ENCODE measurements around the gene CD53.
"Not testable (repeated sequence)": the region's sequence is repeated elsewhere in the genome, so short reads cannot be mapped to it uniquely, and the experiment has no call there.

Gene CD53

DNA sequence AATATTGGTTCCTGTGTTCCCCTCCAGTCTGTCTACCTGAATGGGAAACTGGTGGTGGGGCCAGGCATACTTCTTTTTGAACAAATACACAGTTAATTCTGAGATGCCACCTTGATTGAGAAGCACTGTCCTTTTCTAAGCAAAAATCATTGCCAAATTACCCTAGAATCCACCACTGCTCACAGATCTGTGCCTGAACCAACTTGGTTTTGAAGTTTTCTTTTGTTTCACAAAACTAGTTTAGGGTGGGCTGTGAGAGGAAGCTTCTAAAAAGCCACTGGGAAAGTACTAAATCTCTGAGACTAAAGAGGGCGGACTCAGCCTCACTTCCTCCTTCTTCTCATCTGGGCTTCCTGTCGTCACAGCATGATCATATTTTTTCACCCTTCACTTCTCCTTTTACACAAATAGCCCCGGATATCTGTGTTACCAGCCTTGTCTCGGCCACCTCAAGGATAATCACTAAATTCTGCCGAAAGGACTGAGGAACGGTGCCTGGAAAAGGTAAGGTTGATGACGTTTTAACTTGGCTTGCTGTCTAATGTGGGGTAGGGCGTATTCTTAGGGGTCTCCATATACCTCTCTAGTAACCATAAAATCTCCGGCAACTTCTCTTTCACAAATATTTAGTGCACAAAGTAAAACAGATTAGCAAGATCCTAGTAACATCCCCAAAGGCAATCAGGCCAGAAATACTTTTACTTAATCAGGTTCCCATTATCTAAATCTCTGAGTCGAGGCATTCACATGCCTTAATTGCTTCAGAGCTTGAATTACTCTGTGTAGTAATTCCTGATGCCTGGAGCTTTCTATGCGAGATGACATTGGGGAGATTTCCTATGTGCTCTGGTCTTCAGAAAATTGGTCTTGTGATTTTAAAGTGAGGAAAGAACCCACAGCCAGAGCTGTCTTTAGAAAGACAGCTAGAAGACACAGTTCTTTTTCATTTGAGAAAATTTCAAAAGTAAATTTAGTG is at the start of gene CD53:
Gene CD53 (plus strand): TSS at position 404 of the 976 bp plus-strand sequence. CDS start 18,261 bp downstream, outside the sequence.
- peak; percentile 64 for DNase-seq

- no peak for DNase-seq
Measured at GRCh38 chr1:110824192-110824591, 48.8 kb upstream of the CD53 start.

- DNase-seq = peak; percentile 47
Measured at GRCh38 chr1:110829955-110830553, 42.9 kb upstream of the CD53 start.

DNA sequence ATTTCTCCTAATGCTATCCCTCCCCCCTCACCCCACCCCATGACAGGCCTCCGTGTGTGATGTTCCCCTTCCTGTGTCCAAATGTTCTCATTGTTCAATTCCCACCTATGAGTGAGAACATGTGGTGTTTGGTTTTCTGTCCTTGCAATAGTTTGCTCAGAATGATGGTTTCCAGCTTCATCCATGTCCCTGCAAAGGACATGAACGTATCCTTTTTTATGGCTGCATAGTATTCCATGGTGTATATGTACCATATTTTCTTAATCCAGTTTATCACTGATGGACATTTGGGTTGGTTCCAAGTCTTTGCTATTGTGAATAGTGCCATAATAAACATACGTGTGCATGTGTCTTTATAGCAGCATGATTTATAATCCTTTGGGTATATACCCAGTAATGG is 39.2 kb upstream of the CD53 start:
- DNase-seq = not testable (repeated sequence)

GRCh38 chr1:110846861-110847260 is 26.1 kb upstream of the CD53 start:
- no peak for DNase-seq

- DNase-seq = no peak
Measured at GRCh38 chr1:110850145-110850544, 22.8 kb upstream of the CD53 start.

GRCh38 chr1:110850627-110851026 is 22.3 kb upstream of the CD53 start:
- no peak for DNase-seq

DNA sequence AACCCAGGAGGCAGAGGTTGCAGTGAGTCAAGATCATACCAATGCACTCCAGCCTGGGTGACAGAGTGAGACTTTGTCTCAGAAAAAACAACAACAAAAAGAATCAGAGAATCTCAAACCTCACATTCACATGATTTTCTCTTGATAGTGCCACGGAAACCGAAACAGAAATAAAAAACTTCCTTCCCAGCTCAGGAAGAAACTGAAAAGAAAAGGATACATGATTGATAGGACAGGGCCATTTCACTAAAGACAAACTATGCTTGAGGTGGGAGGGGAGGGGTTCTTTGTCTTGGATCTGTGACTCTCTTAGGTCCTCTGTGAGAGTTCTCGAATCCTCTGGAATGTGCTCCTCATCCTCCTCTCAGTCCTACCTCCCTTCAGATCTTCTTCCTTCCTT is 19.8 kb upstream of the CD53 start:
- no peak for DNase-seq

DNA sequence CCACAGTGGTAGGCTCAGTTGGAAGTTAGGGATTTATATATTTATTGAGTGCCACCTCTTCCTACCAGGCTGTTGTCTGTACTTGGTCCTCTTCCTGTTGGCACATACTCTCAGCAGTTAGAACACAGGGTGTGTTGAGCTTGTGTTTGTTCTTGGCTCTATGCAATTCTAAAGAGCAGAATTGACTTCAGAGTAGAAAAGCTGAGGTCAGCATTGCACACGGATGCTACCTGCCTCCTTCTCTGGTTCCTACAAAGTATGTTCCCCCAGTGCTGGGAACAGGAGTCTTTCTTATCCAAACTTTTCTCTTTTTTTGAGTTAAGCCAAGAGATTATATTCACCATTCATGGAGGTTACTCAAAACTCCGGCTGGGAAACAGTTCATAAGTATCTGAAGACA is 16.5 kb upstream of the CD53 start:
- no peak for DNase-seq

DNA sequence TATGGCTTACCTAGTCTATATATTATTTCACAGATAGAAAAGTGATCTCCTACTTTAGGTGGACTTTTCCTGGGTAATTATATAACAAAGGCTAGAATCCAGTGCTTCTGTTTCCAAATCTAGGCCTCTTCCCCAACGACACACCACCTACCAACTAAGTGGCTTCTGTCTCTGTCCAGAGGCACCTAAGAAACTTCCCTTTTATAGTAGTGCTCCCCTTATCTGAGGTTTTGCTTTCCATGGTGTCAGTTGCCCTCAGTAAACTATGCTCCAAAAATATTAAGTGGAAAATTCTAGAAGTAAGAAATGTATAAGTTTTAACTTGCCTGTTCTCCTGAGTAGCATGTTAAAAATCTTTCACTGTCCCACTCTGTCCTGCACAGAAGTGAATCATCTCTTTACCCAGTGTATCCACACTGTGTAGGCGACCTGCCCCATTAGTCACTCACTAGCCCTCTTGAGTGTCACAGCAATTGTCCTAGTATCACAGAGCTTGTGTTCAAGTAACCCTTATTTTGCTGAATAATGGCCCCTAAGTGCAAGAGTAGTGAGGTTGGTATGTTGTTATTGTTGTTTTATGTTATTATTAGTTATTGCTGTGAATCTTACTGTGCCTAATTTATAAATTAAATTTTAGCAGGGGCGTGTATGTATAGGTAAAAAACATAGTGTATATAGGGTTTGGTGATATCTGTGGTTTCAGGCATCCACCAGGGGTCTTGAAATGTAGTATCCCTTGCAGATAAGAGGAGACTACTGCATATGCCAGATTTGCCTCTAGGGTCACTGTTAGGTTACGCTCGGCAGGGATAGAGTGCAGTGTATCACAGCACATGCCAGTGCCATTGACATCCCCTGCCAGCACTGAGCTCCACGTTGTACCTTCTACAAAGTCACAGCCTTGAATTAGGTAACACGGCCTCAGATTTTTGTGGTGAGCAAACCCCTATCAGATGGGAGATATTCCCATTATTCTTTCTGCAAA is 14.7 kb upstream of the CD53 start:
- DNase-seq = no peak

DNA sequence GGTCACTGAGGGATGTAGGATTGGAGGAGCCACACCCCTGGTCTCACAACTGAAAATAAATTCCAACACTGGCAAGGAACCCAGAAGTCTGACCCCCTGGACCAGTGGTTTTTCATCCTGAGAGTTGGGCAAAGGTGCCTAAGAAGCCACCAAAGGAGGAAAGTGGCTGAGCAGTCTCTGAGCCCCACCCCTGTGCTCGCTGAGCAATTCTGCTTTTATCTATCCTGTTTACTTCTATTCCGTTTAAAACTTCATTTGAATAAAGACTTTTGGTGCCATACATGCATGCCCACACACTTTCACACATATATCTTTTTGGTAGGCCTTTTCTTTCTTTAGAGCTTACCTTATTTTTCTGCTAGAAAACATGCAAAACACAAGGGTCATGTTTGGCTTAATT is 13.9 kb upstream of the CD53 start:
- peak; percentile 4 for DNase-seq

DNA sequence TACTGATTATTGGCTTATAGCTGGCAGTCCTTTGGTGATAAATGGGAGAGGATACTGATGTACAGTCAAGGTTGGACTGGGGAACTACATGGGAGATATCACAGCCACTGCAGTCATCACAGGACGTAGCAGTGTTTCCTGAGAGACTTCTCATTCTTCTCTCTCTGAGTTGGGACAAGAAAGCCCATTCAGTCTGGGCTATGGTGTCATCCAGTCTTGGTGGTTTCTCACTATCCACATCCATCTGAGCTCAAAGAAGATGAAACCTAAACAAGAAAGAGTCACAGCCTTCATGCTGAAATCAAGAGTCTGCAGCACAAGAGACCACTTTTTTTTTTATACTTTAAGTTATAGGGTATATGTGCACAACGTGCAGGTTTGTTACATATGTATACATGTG is 12.8 kb upstream of the CD53 start:
- no peak for DNase-seq

- DNase-seq = not testable (repeated sequence)
Measured at GRCh38 chr1:110860620-110861019, 12.3 kb upstream of the CD53 start.

GRCh38 chr1:110861942-110862341 is 11.0 kb upstream of the CD53 start:
- not testable (repeated sequence) for DNase-seq

DNA sequence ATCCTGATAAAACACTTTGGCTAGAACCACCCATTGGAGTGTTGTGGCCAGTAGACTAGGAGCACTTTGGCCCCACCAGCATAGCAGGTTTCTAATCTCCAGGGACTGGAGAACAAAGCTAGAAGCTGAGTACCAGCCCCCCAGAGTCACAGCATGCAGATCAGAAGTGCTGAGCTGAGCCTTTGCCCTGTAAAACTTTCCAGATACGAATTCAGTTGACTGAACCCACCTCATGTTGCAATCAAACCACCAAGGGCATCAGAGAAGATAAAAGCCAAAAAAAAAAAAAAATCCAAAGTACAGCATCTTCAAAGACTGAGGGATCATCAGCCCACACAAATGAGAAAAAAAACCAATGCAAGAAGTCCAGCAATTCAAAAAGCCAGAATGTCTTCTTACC is 8.7 kb upstream of the CD53 start:
- no peak for DNase-seq

- DNase-seq = no peak
Measured at GRCh38 chr1:110870721-110871388, 2.1 kb upstream of the CD53 start.

DNA sequence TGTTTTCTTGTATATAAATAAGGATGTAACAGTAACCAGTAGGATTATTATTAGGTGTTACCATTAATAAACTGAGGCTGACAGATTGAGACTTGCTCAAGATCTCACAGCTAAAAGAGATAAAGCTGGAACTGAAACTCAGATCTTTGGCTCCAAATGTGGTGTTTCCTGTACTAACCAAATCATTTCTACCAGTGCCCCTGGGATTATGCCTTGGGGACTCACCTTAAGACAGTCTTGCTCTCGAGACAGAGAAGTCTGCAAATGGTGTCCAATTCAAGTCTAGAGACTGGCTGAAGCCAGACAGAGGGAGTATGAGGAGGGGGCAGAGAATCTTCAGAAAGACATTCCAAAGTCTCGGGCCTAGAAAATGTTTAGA is 593 bp upstream of the CD53 start:
- no peak for DNase-seq

GRCh38 chr1:110873856-110874255 is 908 bp downstream of the CD53 start:
- no peak for DNase-seq

DNA sequence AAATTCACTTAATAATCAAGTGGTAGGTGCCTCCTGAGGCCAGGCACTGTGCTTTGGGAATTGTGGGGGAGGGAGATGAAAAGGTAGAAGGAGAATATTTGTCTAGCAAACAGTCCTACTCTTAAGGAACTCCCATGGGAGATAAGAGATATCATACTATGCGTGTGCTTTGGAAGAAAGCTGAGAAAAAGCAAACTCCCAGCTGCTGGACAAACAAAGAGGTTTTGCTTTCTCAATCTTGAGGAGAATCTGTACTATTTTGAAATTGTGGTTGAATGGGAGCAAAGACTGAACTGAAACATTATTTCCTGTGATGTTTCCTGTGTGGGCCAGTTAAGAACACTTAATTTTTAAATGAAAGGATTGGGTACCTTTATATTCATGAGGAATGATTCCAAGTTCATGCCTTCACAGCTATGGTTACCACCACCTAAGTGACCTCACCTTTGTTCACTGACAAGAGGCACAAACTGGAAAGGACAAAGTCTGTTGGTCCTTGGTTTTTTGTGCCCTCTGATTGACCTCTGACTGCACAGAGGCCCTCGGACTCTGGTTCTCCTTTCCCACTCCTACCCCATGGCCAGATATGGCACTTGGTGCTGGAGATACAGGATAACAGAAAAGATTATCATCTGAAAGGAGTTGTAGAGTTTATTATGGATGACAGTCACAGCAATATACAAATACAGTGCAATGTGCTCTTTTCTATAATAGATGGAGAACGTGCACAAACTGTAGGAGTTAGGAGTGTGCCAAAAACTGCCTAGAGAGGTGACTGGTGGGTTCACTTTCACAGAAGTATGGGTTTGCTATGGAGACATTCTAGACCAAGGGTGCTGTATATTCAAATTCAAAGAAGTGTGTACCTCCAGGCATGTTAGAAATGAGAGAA is 1.6 kb downstream of the CD53 start:
- no peak for DNase-seq

- peak; percentile 60 for DNase-seq
Measured at GRCh38 chr1:110875216-110875731, 2.3 kb downstream of the CD53 start.

DNA sequence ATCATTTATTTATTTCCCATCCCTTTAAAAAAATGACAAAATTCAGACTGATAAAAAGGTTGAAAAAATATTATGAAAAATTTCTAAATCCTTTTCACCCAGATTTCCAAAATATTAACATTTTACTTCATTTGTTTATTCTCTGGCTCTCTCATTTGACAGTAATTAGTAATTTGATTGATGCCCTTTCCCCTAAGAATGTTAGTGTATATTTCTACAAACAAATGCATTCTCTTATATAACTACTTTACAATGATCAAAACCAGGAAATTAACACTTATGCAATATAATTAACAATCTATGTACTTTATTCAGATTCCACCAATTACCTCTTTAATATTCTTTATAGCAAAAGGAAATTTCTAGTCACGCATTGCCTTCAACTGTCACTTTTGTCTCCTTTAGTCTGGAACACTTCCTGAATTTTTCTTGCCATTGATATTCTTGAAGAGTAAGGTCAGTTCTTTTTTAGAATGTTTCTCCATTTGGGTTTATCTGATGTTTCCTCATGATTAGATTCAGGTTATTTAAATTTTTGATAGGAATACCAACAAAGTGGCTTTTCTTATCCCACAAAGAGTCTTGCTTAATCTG is 3.9 kb downstream of the CD53 start:
- no peak for DNase-seq
